Lower lobe of right lung (tissue), 2 donors: Measurements from ENCODE around the gene FARS2. TPM values are rescaled to one million over a fixed set of nuclear protein-coding genes. Genes with fewer than 3 reads are reported as not detected.

Experiments used
- ATAC-seq, 2 donors: fragments of 200-7000 bp; cut with Tn5 transposase; one replicate each; pipeline ENCODE4 v1.9.1; 2020 to 2022; ENCODE audit warnings: mild to moderate bottlenecking in 2 of 2, moderate library complexity in 2 of 2
- DNase-seq: peaks from one replicate; pipeline ENCODE4 v3.0.0-alpha.2; 2020
- H3K27ac ChIP-seq: fragments of 200-600 bp; one replicate; pipeline ENCODE4 v1.8.0; 2022
- H3K27me3 ChIP-seq: fragments of 200-600 bp; one replicate; pipeline ENCODE4 v1.8.0; 2022; ENCODE audit warnings: low read depth
- H3K36me3 ChIP-seq: fragments of 200-600 bp; one replicate; pipeline ENCODE4 v1.8.0; 2022; ENCODE audit warnings: mild to moderate bottlenecking
- H3K4me1 ChIP-seq: fragments of 200-600 bp; one replicate; pipeline ENCODE4 v1.8.0; 2022
- H3K4me3 ChIP-seq: fragments of 200-600 bp; one replicate; pipeline ENCODE4 v1.8.0; 2022; ENCODE audit warnings: mild to moderate bottlenecking
- H3K9me3 ChIP-seq: fragments of 200-600 bp; one replicate; pipeline ENCODE4 v1.8.0; 2022
- CTCF ChIP-seq: fragments of 200-600 bp; IDR thresholded peaks from one replicate; pipeline ENCODE4 v1.8.0; 2022; ENCODE audit warnings: antibody characterized with exemption, mild to moderate bottlenecking
- intact Hi-C: fragments of 100-400 bp; cut with DNase I; formaldehyde crosslinking; loops from one replicate; pipeline ENCODE4 v1.11.0; 2022
- long read RNA-seq: library from polyadenylated mRNA; unstranded; transcript quantifications from one replicate; pipeline ENCODE4 v2.0.0, GENCODE V29; 2021
- total RNA-seq: library from RNA; stranded (reverse); fragmentation: NEBNext Ultra II Directional; extraction: Animal tissue kit (Norgen Biotek cat#: 25700); gene quantifications from one replicate; pipeline ENCODE4 v1.2.1, GENCODE V29; 2021
- donor health status: DM: no; HTN: yes; CAD: no; lungs with severe emphysema.

The FARS2 gene
- 17.0 TPM for total RNA-seq
- long read RNA-seq, transcript FARS2-201 (7 exons, 1,663 nt): major isoform, 33 of 59 reads
- long read RNA-seq, partial matches to known transcripts: 4 of 59 reads
- long read RNA-seq, other reads (novel, unspliced or antisense): 19 of 59 reads

DNA sequence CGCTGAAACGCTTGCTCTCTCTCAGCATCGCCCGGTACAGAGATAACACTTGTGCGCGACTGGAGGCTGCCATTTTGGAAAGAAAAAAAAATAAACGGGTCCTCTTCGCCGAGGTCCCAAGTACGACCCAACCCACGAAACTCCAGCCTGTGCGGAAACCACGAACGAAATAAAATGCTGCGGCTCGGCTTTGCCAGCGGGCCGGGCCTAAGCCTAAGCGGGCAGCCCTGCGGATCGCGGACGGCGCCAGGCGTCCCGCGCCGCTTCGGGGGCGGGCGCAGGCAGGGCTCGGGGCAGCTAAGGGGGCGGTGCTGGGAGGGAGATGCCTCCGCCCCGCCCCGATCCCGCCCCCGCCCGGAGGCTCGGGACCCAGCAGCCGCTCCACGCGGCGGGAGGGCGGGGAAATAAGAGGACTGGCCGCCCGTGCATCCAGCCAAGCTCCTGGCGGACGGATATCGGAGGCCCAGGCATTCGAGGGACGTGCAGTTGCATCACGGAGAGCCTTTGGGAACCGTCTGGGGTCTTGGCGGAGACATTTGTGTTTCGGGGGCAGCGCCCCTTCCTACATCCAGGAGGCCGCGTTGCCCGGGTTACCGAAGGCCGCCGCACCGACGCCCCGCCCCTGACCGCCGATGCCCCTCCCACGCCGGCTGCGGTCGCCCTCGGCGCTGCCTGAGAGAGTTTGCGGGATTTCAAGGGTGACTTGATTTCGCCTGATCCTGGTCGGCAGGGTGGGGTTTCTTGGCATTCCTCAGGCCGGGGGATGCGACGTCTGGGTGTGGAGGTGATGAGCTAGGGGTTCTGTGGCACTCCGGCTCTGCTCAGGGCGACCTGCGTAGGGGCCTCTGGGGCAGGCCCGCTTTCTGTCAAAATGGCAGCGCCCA, at the start of gene FARS2, which contains the start of gene LYRM4:
Gene FARS2 (plus strand): TSS at position 853 of the 884 bp plus-strand sequence.
Gene LYRM4 (minus strand): TSS at position 290 of the 884 bp plus-strand sequence. CDS start 217 bp downstream, at position 73.
- Histone ChIP-seq H3K27me3 (no peaks in the 10 kb centered on the region), H3K27ac (peak within 1 kb of the TSS; percentile 96), H3K4me1 (peaks cover 29% of the 10 kb centered on the region), H3K36me3 (no peaks in the 10 kb centered on the region), H3K4me3 (peak within 1 kb of the TSS; percentile 84), H3K9me3 (no peaks in the 10 kb centered on the region)
- peak; percentile 12 for TF ChIP-seq CTCF
- intact Hi-C loops: no loop called here
- ATAC-seq: peak; percentile 98
- DNase-seq: peak; percentile 94

GRCh38 chr6:5213836-5214235, 47.5 kb upstream of the FARS2 start:
- Histone ChIP-seq H3K27ac (peak overlapping the region; percentile 18), H3K9me3 (no peaks in the 10 kb centered on the region), H3K4me1 (peaks cover 9% of the 10 kb centered on the region), H3K4me3 (no peak overlapping the region), H3K27me3 (no peaks in the 10 kb centered on the region), H3K36me3 (peaks cover 10% of the 10 kb centered on the region)
- DNase-seq (no peak), ATAC-seq (peak in 1 of 2 donors; percentile 16)
- intact Hi-C loops: no loop called here
- no peak for TF ChIP-seq CTCF

DNA sequence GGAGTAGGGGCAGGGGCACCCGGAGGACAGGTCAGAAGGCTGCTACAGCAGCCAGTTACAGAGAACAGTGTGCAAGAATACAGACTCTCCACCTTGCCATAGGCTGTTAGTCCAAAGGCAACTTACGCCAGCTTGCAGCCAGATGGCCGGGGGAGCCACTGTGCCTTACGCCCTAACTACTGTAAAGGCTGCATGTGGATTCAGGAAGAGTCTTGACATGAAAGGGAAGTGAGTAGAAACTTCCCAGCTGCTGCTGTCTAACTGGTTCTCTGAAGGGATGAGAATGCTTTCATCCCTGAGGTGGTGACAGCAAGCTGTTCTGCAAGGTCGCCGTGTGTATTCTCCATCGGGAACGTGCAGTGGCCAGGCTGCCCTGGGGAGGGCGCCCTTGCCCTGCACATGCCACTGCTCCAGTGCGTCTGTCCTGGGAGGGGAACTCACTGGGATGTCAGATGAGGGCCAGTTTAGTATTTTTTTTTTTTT, 46.7 kb upstream of the FARS2 start:
- intact Hi-C loops: no loop called here
- peak; percentile 73 to 76 for ATAC-seq
- H3K9me3 ChIP-seq: no peaks in the 10 kb centered on the region
- H3K27me3 ChIP-seq: no peaks in the 10 kb centered on the region
- no peak for DNase-seq
- no peak overlapping the region for H3K4me3 ChIP-seq
- H3K36me3 ChIP-seq: peaks cover 10% of the 10 kb centered on the region
- peak; percentile 50 for TF ChIP-seq CTCF
- H3K27ac ChIP-seq: no peak overlapping the region
- H3K4me1 ChIP-seq: peaks cover 9% of the 10 kb centered on the region

DNA sequence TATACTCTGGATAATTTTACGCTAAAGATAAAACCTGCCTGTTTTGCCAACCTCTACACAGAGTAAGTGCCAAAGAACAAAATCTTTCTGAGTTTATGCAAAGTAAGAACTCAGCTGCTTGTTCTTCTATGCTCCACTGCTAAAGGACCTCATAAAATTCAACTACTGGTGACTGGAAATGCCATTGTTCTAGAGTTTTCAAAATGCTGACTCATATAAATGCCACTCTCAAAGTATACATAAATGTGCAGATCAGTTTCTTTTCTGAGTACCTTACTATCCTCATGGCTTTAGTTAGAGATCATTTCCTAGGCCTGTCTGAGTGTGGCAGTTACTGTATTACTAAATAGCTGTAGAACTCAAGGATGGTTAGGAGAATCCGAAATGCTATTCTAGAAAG, 46.2 kb upstream of the FARS2 start:
- no peak overlapping the region for H3K4me3 ChIP-seq
- no peaks in the 10 kb centered on the region for H3K9me3 ChIP-seq
- ATAC-seq: no peak
- DNase-seq: no peak
- no peak for TF ChIP-seq CTCF
- peaks cover 10% of the 10 kb centered on the region for H3K36me3 ChIP-seq
- H3K4me1 ChIP-seq: peaks cover 9% of the 10 kb centered on the region
- intact Hi-C loops: no loop called here
- H3K27ac ChIP-seq: no peak overlapping the region
- H3K27me3 ChIP-seq: no peaks in the 10 kb centered on the region

- intact Hi-C loops: no loop called here
- Histone ChIP-seq H3K4me1 (peaks cover 9% of the 10 kb centered on the region), H3K27ac (no peak overlapping the region), H3K27me3 (no peaks in the 10 kb centered on the region), H3K4me3 (no peak overlapping the region), H3K9me3 (no peaks in the 10 kb centered on the region), H3K36me3 (peaks cover 10% of the 10 kb centered on the region)
- DNase-seq (no peak), ATAC-seq (no peak)
- TF ChIP-seq CTCF: no peak
Observed at GRCh38 chr6:5215799-5216198, 45.5 kb upstream of the FARS2 start.
